HG03439 (cell line): ENCODE results near the gene ZFR2.
"Not testable (repeated sequence)": the region's sequence is repeated elsewhere in the genome, so short reads cannot be mapped to it uniquely, and the experiment has no call there.

Source experiments
- ATAC-seq: cut with Tn5 transposase; IDR thresholded peaks from one replicate; pipeline ENCODE4 v1.9.1; 2021; ENCODE audit warnings: mild to moderate bottlenecking, moderate library complexity; ENCODE audit not compliant: unreplicated experiment

ZFR2 gene

GRCh38 chr19:3759482-3760254, 109.2 kb downstream of the ZFR2 start:
- ATAC-seq = no peak

GRCh38 chr19:3758297-3758696, 110.5 kb downstream of the ZFR2 start:
- not testable (repeated sequence) for ATAC-seq

DNA sequence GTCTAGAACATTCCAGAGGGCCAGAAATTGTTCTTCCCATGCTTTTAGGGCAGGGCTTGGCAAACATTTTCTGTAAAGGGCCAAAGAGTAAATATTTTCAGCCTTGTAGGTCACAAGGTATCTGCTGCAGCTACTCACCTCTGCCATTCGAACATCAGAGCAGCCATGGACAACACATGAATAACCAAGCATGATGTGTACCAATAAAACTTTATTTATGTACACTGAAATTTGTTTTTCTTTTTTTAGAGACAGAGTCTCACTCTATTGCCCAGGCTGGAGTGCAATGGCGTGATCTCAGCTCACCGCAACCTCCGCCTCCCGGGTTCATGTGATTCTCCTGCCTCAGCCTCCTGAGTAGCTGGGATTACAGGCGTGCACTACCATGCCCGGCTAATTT, 111.1 kb downstream of the ZFR2 start:
- ATAC-seq = not testable (repeated sequence)
